Cardiac fibroblast (primary cell): ENCODE data around the gene MEGF11.

Source experiments
- DNase-seq, 2 donors: peaks; one replicate each; pipeline versions ENCODE4 v3.0.0 to v3.0.0-alpha.2; 2010; ENCODE audit warnings: low read depth in 2 of 2
- H3K4me3 ChIP-seq, 2 donors: replicated peaks in 1 of 2; 1 replicate in 1 of 2; 2 replicates in 1 of 2; pipeline ENCODE4 v1.5.1; 2011; ENCODE audit warnings: low read depth in 2 of 2, low read length in 2 of 2, mild to moderate bottlenecking in 2 of 2, moderate library complexity in 1 of 2
- TF ChIP-seq, protein P1 (sequence below): IDR thresholded peaks from one replicate; pipeline ENCODE4 v1.5.1; 2011; ENCODE audit warnings: low read depth, mild to moderate bottlenecking, low read length, inconsistent platforms

The MEGF11 gene

DNA sequence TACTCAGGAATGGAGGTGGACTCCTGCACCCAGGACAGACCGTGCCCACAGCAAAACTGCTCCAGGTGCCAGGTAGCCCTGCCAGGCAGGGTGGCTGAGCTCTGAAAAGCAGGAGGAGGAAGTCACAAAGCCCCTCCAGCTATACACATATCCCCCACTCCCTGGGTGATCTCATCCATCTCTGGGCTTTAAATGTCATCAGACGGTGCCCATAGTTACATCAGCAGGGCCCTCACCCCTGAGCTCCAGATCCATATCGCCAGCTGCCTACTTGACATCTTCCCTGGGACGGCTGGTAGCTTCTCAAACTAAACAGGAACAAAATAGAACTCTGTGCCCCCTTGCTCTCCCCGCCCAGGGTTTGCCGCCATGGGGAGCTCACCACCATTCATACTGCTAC lies 87.7 kb downstream of the MEGF11 start:
- no peak overlapping the region for H3K4me3 ChIP-seq
- TF ChIP-seq, protein P1, sequence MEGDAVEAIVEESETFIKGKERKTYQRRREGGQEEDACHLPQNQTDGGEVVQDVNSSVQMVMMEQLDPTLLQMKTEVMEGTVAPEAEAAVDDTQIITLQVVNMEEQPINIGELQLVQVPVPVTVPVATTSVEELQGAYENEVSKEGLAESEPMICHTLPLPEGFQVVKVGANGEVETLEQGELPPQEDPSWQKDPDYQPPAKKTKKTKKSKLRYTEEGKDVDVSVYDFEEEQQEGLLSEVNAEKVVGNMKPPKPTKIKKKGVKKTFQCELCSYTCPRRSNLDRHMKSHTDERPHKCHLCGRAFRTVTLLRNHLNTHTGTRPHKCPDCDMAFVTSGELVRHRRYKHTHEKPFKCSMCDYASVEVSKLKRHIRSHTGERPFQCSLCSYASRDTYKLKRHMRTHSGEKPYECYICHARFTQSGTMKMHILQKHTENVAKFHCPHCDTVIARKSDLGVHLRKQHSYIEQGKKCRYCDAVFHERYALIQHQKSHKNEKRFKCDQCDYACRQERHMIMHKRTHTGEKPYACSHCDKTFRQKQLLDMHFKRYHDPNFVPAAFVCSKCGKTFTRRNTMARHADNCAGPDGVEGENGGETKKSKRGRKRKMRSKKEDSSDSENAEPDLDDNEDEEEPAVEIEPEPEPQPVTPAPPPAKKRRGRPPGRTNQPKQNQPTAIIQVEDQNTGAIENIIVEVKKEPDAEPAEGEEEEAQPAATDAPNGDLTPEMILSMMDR = no peak
- no peak for DNase-seq

DNA sequence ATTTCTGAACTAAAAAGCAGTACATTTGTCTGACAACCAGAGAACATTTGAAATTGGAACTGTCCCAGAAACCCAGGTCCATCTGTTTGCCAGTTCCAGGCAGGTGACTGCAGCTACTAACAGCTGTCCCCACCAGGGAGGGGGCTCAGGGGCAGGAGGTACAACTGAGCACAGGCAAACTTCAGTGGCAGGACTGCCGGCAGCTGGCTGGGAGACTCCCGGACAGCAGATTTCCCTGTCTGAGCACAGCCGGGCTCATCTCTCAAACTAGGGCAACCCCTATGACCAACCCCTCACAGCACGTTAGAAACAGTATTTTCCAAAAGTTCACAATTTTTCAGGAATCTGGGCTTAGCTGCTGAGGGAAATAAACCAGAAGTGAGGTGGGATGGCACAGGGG lies 88.8 kb downstream of the MEGF11 start:
- H3K4me3 ChIP-seq = no peak overlapping the region
- TF ChIP-seq, protein P1 = no peak
- DNase-seq = no peak

DNA sequence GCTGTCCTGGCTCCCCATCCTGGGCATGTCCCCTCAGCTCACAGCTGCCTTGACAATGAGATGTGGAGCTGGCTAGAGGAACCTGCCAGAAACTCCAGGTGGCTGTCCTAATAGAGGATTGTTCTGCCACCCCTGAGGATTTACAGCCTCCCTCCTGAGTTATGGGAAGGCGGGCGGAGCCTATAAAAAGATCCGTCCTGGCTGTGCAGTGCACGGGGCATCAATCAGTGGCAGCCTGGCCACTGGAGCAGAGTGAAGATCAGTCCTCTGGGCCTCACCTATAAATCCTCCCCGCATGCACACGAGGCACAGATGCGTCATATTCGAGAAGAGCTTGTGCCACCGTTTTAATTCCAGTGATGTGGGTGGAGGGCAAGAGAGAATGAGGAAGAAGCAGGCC lies 90.0 kb downstream of the MEGF11 start:
- TF ChIP-seq, protein P1 = no peak
- H3K4me3 ChIP-seq = no peak overlapping the region
- DNase-seq = no peak

DNA sequence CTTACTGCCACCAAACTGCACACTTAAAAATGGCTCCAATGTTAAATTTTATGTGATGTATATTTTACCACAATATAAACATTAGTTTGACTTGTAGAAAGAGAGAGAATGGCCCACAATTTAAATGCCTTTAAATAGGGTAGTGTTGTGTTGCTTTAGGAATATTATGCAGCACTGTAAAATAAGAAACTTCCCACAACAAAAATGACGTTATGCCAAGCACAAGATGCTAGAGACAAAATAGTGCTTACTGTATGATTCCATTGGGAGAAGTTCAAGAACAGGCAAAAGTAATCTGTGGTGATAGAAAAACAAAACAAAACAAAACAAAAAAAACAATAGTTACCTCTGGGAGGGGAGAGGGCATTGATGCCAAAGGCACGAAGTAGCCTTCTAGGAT lies 91.3 kb downstream of the MEGF11 start:
- DNase-seq = no peak
- TF ChIP-seq, protein P1 = no peak
- no peak overlapping the region for H3K4me3 ChIP-seq

DNA sequence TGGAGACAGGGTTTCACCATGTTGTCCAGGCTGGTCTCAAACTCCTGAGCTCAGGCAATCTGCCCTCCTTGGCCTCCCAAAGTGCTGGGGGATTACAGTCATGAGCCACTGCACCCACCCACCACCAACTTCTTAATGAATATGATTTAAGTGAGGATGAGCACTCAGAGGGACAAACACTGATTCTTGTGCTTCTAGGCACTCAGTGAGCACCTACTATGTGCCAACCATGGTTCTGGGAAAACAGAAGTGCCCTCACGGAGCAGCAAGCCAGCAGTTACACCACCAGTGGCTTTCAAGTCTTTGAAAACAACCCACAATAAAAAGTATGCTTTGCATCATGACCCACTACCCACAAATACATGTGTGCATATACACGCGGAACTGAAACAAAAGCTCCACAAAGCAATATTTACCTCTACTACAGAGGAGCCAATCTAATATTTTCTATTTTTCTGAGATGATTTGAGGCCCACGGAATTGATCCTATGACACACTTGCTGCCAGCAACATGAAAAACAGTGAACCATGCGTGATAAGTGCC lies 91.9 kb downstream of the MEGF11 start:
- no peak overlapping the region for H3K4me3 ChIP-seq
- TF ChIP-seq, protein P1 = no peak
- DNase-seq = no peak

DNA sequence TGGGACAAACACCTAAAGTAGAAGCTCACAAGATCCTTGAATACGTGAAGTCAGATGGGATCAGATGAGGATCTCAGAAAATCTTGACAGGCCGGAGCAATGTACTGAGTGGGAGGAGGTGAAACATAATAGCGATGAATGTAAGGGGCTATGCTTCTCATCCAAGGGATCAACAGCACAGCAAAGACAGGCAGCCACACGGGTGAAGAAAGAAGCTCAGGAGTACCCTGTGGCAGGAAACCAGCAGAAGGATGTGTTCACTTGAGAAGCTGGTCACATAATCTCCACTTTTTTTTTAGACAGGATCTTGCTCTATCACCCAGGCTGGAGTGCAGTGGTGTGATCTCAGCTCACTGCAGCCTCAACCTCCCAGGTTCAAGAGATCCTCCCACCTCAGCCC lies 92.4 kb downstream of the MEGF11 start:
- TF ChIP-seq, protein P1 = no peak
- DNase-seq = no peak

DNA sequence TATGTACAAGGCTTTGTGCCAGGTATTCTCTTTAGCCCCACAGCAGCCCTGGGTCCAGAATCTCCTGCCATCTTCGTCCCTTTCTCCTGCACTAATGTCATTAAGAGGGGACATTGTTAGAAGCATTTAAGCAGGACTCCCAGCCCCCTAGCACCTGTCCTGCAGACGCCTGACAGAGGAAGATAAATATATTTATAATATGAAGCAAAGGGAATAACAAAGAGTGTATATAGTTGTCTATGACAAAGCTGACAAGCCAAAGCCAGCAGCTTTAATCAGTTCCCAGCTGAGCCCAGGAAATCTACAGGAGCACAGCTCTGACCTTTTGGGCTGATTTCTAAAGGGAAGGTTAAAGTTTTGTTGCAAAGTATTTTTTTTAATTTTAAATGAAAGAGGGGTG lies 96.0 kb downstream of the MEGF11 start:
- no peak for DNase-seq
- no peak overlapping the region for H3K4me3 ChIP-seq
- TF ChIP-seq, protein P1 = no peak

More for the DNA sequence above, 92.4 kb downstream of the MEGF11 start:
- no peak overlapping the region for H3K4me3 ChIP-seq
